HG03103 (cell line): ENCODE results near the gene ZNF71.

Experiments used
- ATAC-seq: cut with Tn5 transposase; IDR thresholded peaks from one replicate; pipeline ENCODE4 v1.9.1; 2021; ENCODE audit warnings: low read depth; ENCODE audit not compliant: unreplicated experiment

ZNF71 gene

GRCh38 chr19:56594783-56595547, at the start of gene ZNF71:
Gene ZNF71 (plus strand): TSS chr19:56595302. CDS start chr19:56601559, 6,257 bp downstream.
- peak; percentile 93 for ATAC-seq

- no peak for ATAC-seq
Measured at GRCh38 chr19:56547535-56547934, 47.6 kb upstream of the ZNF71 start.

- no peak for ATAC-seq
Measured at GRCh38 chr19:56554272-56554869, 40.7 kb upstream of the ZNF71 start.

- ATAC-seq: no peak
Measured at GRCh38 chr19:56562766-56563165, 32.3 kb upstream of the ZNF71 start.

GRCh38 chr19:56566904-56567273, 28.2 kb upstream of the ZNF71 start:
- peak; percentile 35 for ATAC-seq

GRCh38 chr19:56567274-56568120, 27.6 kb upstream of the ZNF71 start, which contains the start of gene ZNF470:
Gene ZNF470 (plus strand): TSS chr19:56567468. CDS start chr19:56570312, 2,844 bp downstream.
- peak; percentile 94 for ATAC-seq

GRCh38 chr19:56572589-56572988, 22.5 kb upstream of the ZNF71 start:
- no peak for ATAC-seq

GRCh38 chr19:56573914-56574313, 21.2 kb upstream of the ZNF71 start:
- no peak for ATAC-seq

- ATAC-seq: no peak
Measured at GRCh38 chr19:56577719-56578602, 17.1 kb upstream of the ZNF71 start.

- no peak for ATAC-seq
Measured at GRCh38 chr19:56594446-56594782, 688 bp upstream of the ZNF71 start.

GRCh38 chr19:56595548-56595899, 422 bp downstream of the ZNF71 start:
- peak; percentile 20 for ATAC-seq

- ATAC-seq: no peak
Measured at GRCh38 chr19:56596676-56597075, 1.6 kb downstream of the ZNF71 start.

GRCh38 chr19:56597696-56598095, 2.6 kb downstream of the ZNF71 start:
- ATAC-seq: no peak

GRCh38 chr19:56601375-56601774, 6.3 kb downstream of the ZNF71 start:
- ATAC-seq: no peak

GRCh38 chr19:56603829-56604228, 8.7 kb downstream of the ZNF71 start:
- no peak for ATAC-seq

GRCh38 chr19:56608274-56608964, 13.3 kb downstream of the ZNF71 start:
- no peak for ATAC-seq

GRCh38 chr19:56611288-56611687, 16.2 kb downstream of the ZNF71 start:
- no peak for ATAC-seq

GRCh38 chr19:56612737-56613136, 17.6 kb downstream of the ZNF71 start:
- no peak for ATAC-seq

GRCh38 chr19:56613639-56614038, 18.5 kb downstream of the ZNF71 start:
- ATAC-seq: no peak

- ATAC-seq: no peak
Measured at GRCh38 chr19:56617531-56617930, 22.4 kb downstream of the ZNF71 start.
